GM18499 (cell line): Measurements from ENCODE around the gene PIK3C2G.

Source experiments
- ATAC-seq: cut with Tn5 transposase; IDR thresholded peaks from one replicate; pipeline ENCODE4 v1.9.1; 2021; ENCODE audit warnings: moderate number of reproducible peaks; ENCODE audit not compliant: insufficient read depth, unreplicated experiment

Gene PIK3C2G

GRCh38 chr12:18327036-18327435 is 65.7 kb downstream of the PIK3C2G start:
- no peak for ATAC-seq

GRCh38 chr12:18332173-18332572 is 70.9 kb downstream of the PIK3C2G start:
- no peak for ATAC-seq

- no peak for ATAC-seq
Measured at GRCh38 chr12:18339633-18340032, 78.3 kb downstream of the PIK3C2G start.

- ATAC-seq: no peak
Measured at GRCh38 chr12:18340186-18340585, 78.9 kb downstream of the PIK3C2G start.

- no peak for ATAC-seq
Measured at GRCh38 chr12:18340786-18341185, 79.5 kb downstream of the PIK3C2G start.

- ATAC-seq: no peak
Measured at GRCh38 chr12:18343708-18344107, 82.4 kb downstream of the PIK3C2G start.

GRCh38 chr12:18345021-18345735 is 83.9 kb downstream of the PIK3C2G start:
- no peak for ATAC-seq

- no peak for ATAC-seq
Measured at GRCh38 chr12:18352312-18352711, 91.0 kb downstream of the PIK3C2G start.

- no peak for ATAC-seq
Measured at GRCh38 chr12:18355429-18355828, 94.1 kb downstream of the PIK3C2G start.

GRCh38 chr12:18358077-18358476 is 96.8 kb downstream of the PIK3C2G start:
- no peak for ATAC-seq

GRCh38 chr12:18358930-18359329 is 97.6 kb downstream of the PIK3C2G start:
- ATAC-seq: no peak

- no peak for ATAC-seq
Measured at GRCh38 chr12:18361433-18361832, 100.1 kb downstream of the PIK3C2G start.

GRCh38 chr12:18363321-18363720 is 102.0 kb downstream of the PIK3C2G start:
- ATAC-seq: no peak

GRCh38 chr12:18368594-18368993 is 107.3 kb downstream of the PIK3C2G start:
- no peak for ATAC-seq

GRCh38 chr12:18373181-18373580 is 111.9 kb downstream of the PIK3C2G start:
- no peak for ATAC-seq

- no peak for ATAC-seq
Measured at GRCh38 chr12:18375131-18375530, 113.8 kb downstream of the PIK3C2G start.

GRCh38 chr12:18375583-18375982 is 114.3 kb downstream of the PIK3C2G start:
- ATAC-seq: no peak

GRCh38 chr12:18382236-18382885 is 121.0 kb downstream of the PIK3C2G start:
- ATAC-seq: no peak

- no peak for ATAC-seq
Measured at GRCh38 chr12:18383203-18383602, 121.9 kb downstream of the PIK3C2G start.

- no peak for ATAC-seq
Measured at GRCh38 chr12:18387706-18388105, 126.4 kb downstream of the PIK3C2G start.

- no peak for ATAC-seq
Measured at GRCh38 chr12:18389820-18390219, 128.5 kb downstream of the PIK3C2G start.

GRCh38 chr12:18391151-18391550 is 129.8 kb downstream of the PIK3C2G start:
- no peak for ATAC-seq
